ENCODE data around the gene PXK.

GRCh38 chr3:58463942-58464271 lies 131.2 kb downstream of the PXK start:
- TF ChIP-seq, protein P1, sequence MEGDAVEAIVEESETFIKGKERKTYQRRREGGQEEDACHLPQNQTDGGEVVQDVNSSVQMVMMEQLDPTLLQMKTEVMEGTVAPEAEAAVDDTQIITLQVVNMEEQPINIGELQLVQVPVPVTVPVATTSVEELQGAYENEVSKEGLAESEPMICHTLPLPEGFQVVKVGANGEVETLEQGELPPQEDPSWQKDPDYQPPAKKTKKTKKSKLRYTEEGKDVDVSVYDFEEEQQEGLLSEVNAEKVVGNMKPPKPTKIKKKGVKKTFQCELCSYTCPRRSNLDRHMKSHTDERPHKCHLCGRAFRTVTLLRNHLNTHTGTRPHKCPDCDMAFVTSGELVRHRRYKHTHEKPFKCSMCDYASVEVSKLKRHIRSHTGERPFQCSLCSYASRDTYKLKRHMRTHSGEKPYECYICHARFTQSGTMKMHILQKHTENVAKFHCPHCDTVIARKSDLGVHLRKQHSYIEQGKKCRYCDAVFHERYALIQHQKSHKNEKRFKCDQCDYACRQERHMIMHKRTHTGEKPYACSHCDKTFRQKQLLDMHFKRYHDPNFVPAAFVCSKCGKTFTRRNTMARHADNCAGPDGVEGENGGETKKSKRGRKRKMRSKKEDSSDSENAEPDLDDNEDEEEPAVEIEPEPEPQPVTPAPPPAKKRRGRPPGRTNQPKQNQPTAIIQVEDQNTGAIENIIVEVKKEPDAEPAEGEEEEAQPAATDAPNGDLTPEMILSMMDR (conservative IDR thresholded peaks at IDR 0.05), result no peak; the same call in 1 of the 2 replicates
- no peak for TF ChIP-seq EZH2 (IDR thresholded peaks at IDR 0.05; ENCODE audit: low read depth)
